Bronchial epithelial cell (primary cell): ENCODE data around the gene C6orf47. TPM values are rescaled to one million over a fixed set of nuclear protein-coding genes. Genes with fewer than 3 reads are reported as not detected.
A peak's percentile ranks its signal among the peaks of the same experiment; 100 is the strongest.

Experiments
- DNase-seq: peaks from one replicate; pipeline ENCODE4 v3.0.0-alpha.2; 2010; ENCODE audit warnings: low read depth
- FAIRE-seq: peaks from 2 replicates; lab custom pipeline; 2011; peaks lifted over from hg19 to GRCh38; lab: Jason Lieb, UNC
- H3K27me3 ChIP-seq: 2 replicates; pipeline ENCODE4 v1.5.1; 2011; ENCODE audit warnings: low read length; ENCODE audit not compliant: control insufficient read depth, insufficient read depth
- H3K36me3 ChIP-seq: 2 replicates; pipeline ENCODE4 v1.5.1; 2011; ENCODE audit warnings: low read length; ENCODE audit not compliant: control insufficient read depth, insufficient read depth
- H3K4me3 ChIP-seq: 2 replicates; pipeline ENCODE4 v1.5.1; 2011; ENCODE audit warnings: mild to moderate bottlenecking, low read depth, low read length, control low read depth
- total RNA-seq: library from RNA; depleted of rRNA; stranded (reverse); fragments of >200 nt; gene quantifications from 2 replicates; pipeline ENCODE4 v1.2.1, GENCODE V29; 2014
- TF ChIP-seq, protein P1 (sequence below): IDR thresholded peaks from 2 replicates; pipeline ENCODE4 v1.5.1; 2011; ENCODE audit warnings: mild to moderate bottlenecking, moderate library complexity, low read length, control low read depth, inconsistent platforms; ENCODE audit not compliant: insufficient read depth, severe bottlenecking

The C6orf47 gene
- total RNA-seq, 1 donor from 2014 or later = 28.4 TPM

- TF ChIP-seq, protein P1, sequence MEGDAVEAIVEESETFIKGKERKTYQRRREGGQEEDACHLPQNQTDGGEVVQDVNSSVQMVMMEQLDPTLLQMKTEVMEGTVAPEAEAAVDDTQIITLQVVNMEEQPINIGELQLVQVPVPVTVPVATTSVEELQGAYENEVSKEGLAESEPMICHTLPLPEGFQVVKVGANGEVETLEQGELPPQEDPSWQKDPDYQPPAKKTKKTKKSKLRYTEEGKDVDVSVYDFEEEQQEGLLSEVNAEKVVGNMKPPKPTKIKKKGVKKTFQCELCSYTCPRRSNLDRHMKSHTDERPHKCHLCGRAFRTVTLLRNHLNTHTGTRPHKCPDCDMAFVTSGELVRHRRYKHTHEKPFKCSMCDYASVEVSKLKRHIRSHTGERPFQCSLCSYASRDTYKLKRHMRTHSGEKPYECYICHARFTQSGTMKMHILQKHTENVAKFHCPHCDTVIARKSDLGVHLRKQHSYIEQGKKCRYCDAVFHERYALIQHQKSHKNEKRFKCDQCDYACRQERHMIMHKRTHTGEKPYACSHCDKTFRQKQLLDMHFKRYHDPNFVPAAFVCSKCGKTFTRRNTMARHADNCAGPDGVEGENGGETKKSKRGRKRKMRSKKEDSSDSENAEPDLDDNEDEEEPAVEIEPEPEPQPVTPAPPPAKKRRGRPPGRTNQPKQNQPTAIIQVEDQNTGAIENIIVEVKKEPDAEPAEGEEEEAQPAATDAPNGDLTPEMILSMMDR = peak; percentile 16
- Histone ChIP-seq H3K27me3 (no peaks in the 10 kb centered on the region), H3K36me3 (peaks cover 1% of the 10 kb centered on the region), H3K4me3 (peak within 1 kb of the TSS; percentile 88)
- DNase-seq = peak; percentile 95
- FAIRE-seq = no peak
These were observed 42.5 kb upstream of the C6orf47 start, which contains the start of gene ABHD16A for GRCh38 chr6:31702819-31703716. Gene ABHD16A, minus strand, starts transcription at chr6:31703324. Its CDS starts 43 bp downstream, at chr6:31703281.

DNA sequence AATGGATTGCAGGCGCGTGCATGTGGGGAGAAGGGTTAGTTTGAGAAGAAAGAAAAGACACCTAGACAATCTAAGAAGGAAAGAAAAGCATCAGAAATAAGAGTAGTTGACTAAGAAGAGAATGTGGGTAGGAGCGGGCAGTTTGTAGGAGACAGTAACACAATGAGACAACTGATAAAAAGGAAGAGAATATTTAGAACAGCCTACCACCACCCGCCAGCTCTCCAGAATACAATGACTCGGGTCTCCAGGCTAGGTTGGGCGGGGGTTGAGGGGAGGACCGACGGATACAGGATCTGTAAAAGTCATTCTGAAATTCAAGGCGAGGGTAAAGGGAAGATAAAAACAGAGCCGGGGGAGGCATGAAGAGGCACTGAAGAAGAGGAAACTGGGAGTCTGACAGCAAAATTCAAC lies 41.8 kb upstream of the C6orf47 start:
- TF ChIP-seq, protein P1 = no peak
- Histone ChIP-seq H3K36me3 (peaks cover 1% of the 10 kb centered on the region), H3K27me3 (no peaks in the 10 kb centered on the region), H3K4me3 (peak overlapping the region; percentile 88)
- DNase-seq = no peak
- no peak for FAIRE-seq

DNA sequence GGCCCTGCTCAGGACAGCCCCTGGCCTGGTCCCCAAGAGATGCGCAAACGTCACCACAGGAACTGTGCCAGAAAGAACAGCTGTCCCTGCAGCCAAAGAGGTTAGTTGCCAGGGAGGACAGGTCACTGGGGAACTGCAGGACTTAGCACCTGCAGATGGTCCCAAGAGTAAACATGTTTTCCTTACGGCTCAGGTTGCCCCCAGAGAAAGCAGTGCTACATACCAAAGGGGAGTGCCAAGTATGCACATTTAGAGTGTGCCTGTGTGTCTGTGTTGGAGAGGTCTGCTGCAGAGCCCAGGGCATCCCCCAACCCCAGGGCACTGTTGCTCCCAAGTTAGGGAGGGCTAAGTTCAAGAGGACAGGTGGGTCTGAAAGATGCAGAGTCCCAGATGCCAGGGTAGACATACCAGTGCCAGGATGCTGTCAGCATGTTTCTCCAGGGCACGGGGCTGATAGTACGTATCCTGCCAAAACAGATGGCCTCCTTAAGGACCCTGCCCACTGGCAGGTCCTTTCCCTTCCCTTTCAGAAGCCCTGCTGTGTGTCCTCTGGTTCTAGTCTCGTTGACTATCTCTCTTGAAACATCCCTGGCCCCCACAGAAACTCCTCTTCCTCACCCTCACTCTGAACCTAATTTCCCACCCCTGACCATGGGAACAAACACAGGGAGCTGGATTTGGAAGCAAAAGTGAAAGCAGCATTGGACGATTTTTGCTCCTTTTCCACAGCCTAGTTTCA lies 41.3 kb upstream of the C6orf47 start:
- Histone ChIP-seq H3K36me3 (peaks cover 2% of the 10 kb centered on the region), H3K27me3 (no peaks in the 10 kb centered on the region), H3K4me3 (peak overlapping the region; percentile 88)
- TF ChIP-seq, protein P1 = no peak
- FAIRE-seq = no peak
- no peak for DNase-seq

DNA sequence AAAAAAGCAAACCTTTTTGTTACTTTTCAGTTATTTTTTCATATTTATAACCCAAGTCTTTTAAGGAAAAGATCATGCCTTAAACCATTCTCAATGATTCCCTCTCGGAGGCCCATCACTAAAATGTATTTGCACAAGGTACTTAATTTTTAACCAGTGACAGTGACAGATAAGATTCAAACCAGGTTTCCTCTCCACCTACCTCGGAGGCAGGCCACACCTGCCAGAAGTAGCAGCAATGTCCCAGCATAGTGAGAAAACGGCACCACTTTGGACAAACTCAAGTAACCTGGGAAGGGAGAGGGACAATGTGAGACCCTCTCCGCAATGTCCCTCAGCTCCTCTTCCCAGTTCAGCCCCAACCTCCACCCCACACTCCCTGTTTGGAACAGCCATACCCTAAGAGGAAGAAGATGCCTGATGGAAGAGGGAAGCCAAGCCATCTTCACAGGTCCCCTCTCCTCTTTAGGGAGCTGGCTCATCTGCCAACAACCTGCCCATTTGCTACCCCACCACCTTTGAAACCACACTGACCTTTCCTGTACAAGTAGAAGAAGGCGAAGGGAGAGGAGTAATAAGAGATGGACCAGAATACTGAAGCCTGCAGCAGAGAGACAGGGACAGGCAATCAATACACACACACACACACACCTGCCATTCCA lies 40.3 kb upstream of the C6orf47 start:
- Histone ChIP-seq H3K36me3 (peaks cover 4% of the 10 kb centered on the region), H3K27me3 (no peaks in the 10 kb centered on the region), H3K4me3 (no peak overlapping the region)
- no peak for DNase-seq
- TF ChIP-seq, protein P1 = no peak
- FAIRE-seq = no peak

GRCh38 chr6:31697555-31697954 lies 37.0 kb upstream of the C6orf47 start:
- TF ChIP-seq, protein P1 = no peak
- DNase-seq (no peak), FAIRE-seq (no peak)
- H3K27me3 ChIP-seq = no peaks in the 10 kb centered on the region
- H3K36me3 ChIP-seq = peaks cover 14% of the 10 kb centered on the region
- no peak overlapping the region for H3K4me3 ChIP-seq
